ENCODE results near the gene HCN4.

HCN4 gene

GRCh38 chr15:73371812-73372211 is 3.1 kb upstream of the HCN4 start:
- no peak for DNase-seq (ENCODE audit: low read depth in 2 of 2)
- no peak for TF ChIP-seq CTCF (IDR thresholded peaks at IDR 0.05; ENCODE audit: low read depth, low read length)
- no peak overlapping the region for H3K4me3 ChIP-seq (replicated peaks in 1 of 2; ENCODE audit: low read depth in 2 of 2, low read length in 2 of 2)

GRCh38 chr15:73370151-73370550 is 1.4 kb upstream of the HCN4 start:
- no peak for TF ChIP-seq CTCF (IDR thresholded peaks at IDR 0.05; ENCODE audit: low read depth, low read length)
- H3K4me3 ChIP-seq (replicated peaks in 1 of 2; ENCODE audit: low read depth in 2 of 2, low read length in 2 of 2): no peak overlapping the region
- DNase-seq (ENCODE audit: low read depth in 2 of 2): no peak

- no peak overlapping the region for H3K4me3 ChIP-seq (replicated peaks in 1 of 2; ENCODE audit: low read depth in 2 of 2, low read length in 2 of 2)
- no peak for TF ChIP-seq CTCF (IDR thresholded peaks at IDR 0.05; ENCODE audit: low read depth, low read length)
- DNase-seq (ENCODE audit: low read depth in 2 of 2): no peak
These were observed 466 bp upstream of the HCN4 start for GRCh38 chr15:73369154-73369694.

GRCh38 chr15:73367624-73368300 is 996 bp downstream of the HCN4 start:
- no peak for DNase-seq (ENCODE audit: low read depth in 2 of 2)
- no peak overlapping the region for H3K4me3 ChIP-seq (replicated peaks in 1 of 2; ENCODE audit: low read depth in 2 of 2, low read length in 2 of 2)
- no peak for TF ChIP-seq CTCF (IDR thresholded peaks at IDR 0.05; ENCODE audit: low read depth, low read length)

GRCh38 chr15:73366766-73367623 is 1.8 kb downstream of the HCN4 start:
- DNase-seq (ENCODE audit: low read depth in 2 of 2): no peak
- H3K4me3 ChIP-seq (replicated peaks in 1 of 2; ENCODE audit: low read depth in 2 of 2, low read length in 2 of 2): no peak overlapping the region
- TF ChIP-seq CTCF (IDR thresholded peaks at IDR 0.05; ENCODE audit: low read depth, low read length): no peak

- no peak for DNase-seq (ENCODE audit: low read depth in 2 of 2)
- no peak overlapping the region for H3K4me3 ChIP-seq (replicated peaks in 1 of 2; ENCODE audit: low read depth in 2 of 2, low read length in 2 of 2)
- TF ChIP-seq CTCF (IDR thresholded peaks at IDR 0.05; ENCODE audit: low read depth, low read length): no peak
These were observed 4.7 kb downstream of the HCN4 start for GRCh38 chr15:73364070-73364469.

Measured in cardiac fibroblast (primary cell).